K562 (cell line): ENCODE data around the gene ASIC3. TPM values are rescaled to one million over a fixed set of nuclear protein-coding genes. Genes with fewer than 3 reads are reported as not detected.

Experiments used
- ATF4 ChIP-seq: fragments of 450-650 bp; formaldehyde crosslinking; IDR thresholded peaks from 2 replicates; pipeline ENCODE4 v1.4.0; 2022; ENCODE audit warnings: mild to moderate bottlenecking, moderate library complexity
- CBFA2T2 ChIP-seq: fragments of 450-650 bp; conservative IDR thresholded peaks from 2 replicates; pipeline ENCODE4 v1.6.1; 2017; ENCODE audit warnings: mild to moderate bottlenecking
- CBFB ChIP-seq: sonication (generic); formaldehyde crosslinking; IDR thresholded peaks from 2 replicates; pipeline ENCODE4 v1.4.0; 2020; ENCODE audit warnings: mild to moderate bottlenecking, missing genetic modification reagents
- FOS ChIP-seq: IDR thresholded peaks from 3 replicates; pipeline ENCODE4 v1.6.1; 2011; ENCODE audit not compliant: insufficient read length; ENCODE audit errors: extremely low read depth
- L3MBTL2 ChIP-seq: fragments of 450-650 bp; IDR thresholded peaks from 2 replicates; pipeline ENCODE4 v1.6.1; 2016; ENCODE audit warnings: mild to moderate bottlenecking, moderate library complexity
- NCOA1 ChIP-seq: fragments of 450-650 bp; IDR thresholded peaks from 2 replicates; pipeline ENCODE4 v1.6.1; 2016; ENCODE audit warnings: low read depth
- NCOA4 ChIP-seq: fragments of 450-650 bp; IDR thresholded peaks from 2 replicates; pipeline ENCODE4 v1.6.1; 2018; ENCODE audit warnings: mild to moderate bottlenecking; ENCODE audit not compliant: partially characterized antibody
- NFE2 ChIP-seq: IDR thresholded peaks from 2 replicates; pipeline ENCODE4 v1.6.1; 2014; ENCODE audit warnings: antibody characterized with exemption, low read depth
- PYGO2 ChIP-seq: fragments of 450-650 bp; IDR thresholded peaks from 2 replicates; pipeline ENCODE4 v1.6.1; 2016; ENCODE audit warnings: mild to moderate bottlenecking, missing genetic modification characterization, moderate library complexity, missing compliant biosample characterization
- TBL1XR1 ChIP-seq, 2 experiments: IDR thresholded peaks; 2 replicates each; pipeline ENCODE4 v1.6.1; 2012; ENCODE audit warnings: improper control_type of control experiment in 2 of 2, low read length in 2 of 2, mild to moderate bottlenecking in 1 of 2
- TFAM ChIP-seq: fragments of 250-450 bp; sonication (Bioruptor Pico); conservative IDR thresholded peaks from 2 replicates; pipeline ENCODE4 v1.5.0; 2021; ENCODE audit warnings: mild to moderate bottlenecking, moderate library complexity
- TRIM28 ChIP-seq: fragments of 450-650 bp; IDR thresholded peaks from 2 replicates; pipeline ENCODE4 v1.6.1; 2017
- TSC22D4 ChIP-seq: fragments of 450-650 bp; IDR thresholded peaks from 2 replicates; pipeline ENCODE4 v1.6.1; 2016; ENCODE audit warnings: missing genetic modification characterization, missing biosample characterization, control low read depth
- ZNF280A ChIP-seq: fragments of 450-650 bp; IDR thresholded peaks from 2 replicates; pipeline ENCODE4 v1.6.1; 2018; ENCODE audit warnings: mild to moderate bottlenecking, low read depth; ENCODE audit not compliant: partially characterized antibody
- ZNF41 ChIP-seq: fragments of 250-450 bp; sonication (Bioruptor Pico); conservative IDR thresholded peaks from 2 replicates; pipeline ENCODE4 v1.4.0; 2020; ENCODE audit warnings: mild to moderate bottlenecking
- ZNF592 ChIP-seq: fragments of 450-650 bp; IDR thresholded peaks from 2 replicates; pipeline ENCODE4 v1.6.1; 2017; ENCODE audit warnings: antibody characterized with exemption, mild to moderate bottlenecking
- polyA plus RNA-seq, 8 experiments: library from polyadenylated mRNA; depleted of rRNA in 4 of 8; stranded (reverse) in 5 of 8; unstranded in 3 of 8; fragments of >200 nt; fragmentation: Nextera tagmentation in 2 of 8; fragmentation: Illumina TruSeq in 1 of 8; extraction: Ambion mirVana in 2 of 8; extraction: Trizol in 1 of 8; gene quantifications; 2 replicates each; pipeline versions ENCODE4 v1.2.1 to v1.2.3, GENCODE V29; 2011 to 2014; ENCODE audit warnings: inconsistent platforms in 1 of 8, missing spikeins in 1 of 8
- total RNA-seq, 7 experiments: library from RNA; depleted of rRNA in 6 of 7; stranded (reverse); fragments of >200 nt in 6 of 7; fragmentation: Illumina TruSeq in 2 of 7; extraction: Trizol in 2 of 7; gene quantifications; 2 replicates each; pipeline versions ENCODE4 v1.2.1 to v1.2.3, GENCODE V29; 2011 to 2021; ENCODE audit warnings: low replicate concordance in 1 of 7

The ASIC3 gene
- total and polyA plus RNA-seq, 9 of the 15 experiments (the other 6 are each of a cell fraction or from before 2014, with no cell fraction given), result 0.11 to 5.0 (median 0.87) TPM

GRCh38 chr7:151028948-151029501 lies 19.3 kb upstream of the ASIC3 start (continued):
- no peak for TF ChIP-seq ZNF592
- no peak; the same call in none of the 2 replicates for TF ChIP-seq CBFB (CRISPR knock-in tag)
- 0 out of 2 replicates have a peak, but pooled peaks have one; percentile 22 for TF ChIP-seq NCOA1
- no peak for TF ChIP-seq FOS
- no peak for TF ChIP-seq PYGO2 (tag)
- TF ChIP-seq CBFA2T2, result no peak
- no peak for TF ChIP-seq ATF4 (CRISPR knock-in tag)
- no peak for TF ChIP-seq NCOA4
- no peak for TF ChIP-seq TRIM28
- TF ChIP-seq TSC22D4, result no peak
- TF ChIP-seq NFE2, result no peak
- TF ChIP-seq TFAM (CRISPR knock-in tag), result no peak
- no peak for TF ChIP-seq TBL1XR1 (IDR thresholded peaks at IDR 0.05; ENCODE audit: low read length in 2 of 2)
- no peak; the same call in 1 of the 2 replicates for TF ChIP-seq L3MBTL2
- 0 out of 2 replicates have a peak, but pooled peaks have one; percentile 2 for TF ChIP-seq ZNF41 (CRISPR knock-in tag)
- no peak for TF ChIP-seq ZNF280A
